HEK293 (cell line): ENCODE measurements around the gene SPART.

Experiments
- AEBP2 ChIP-seq: fragments of 450-650 bp; formaldehyde crosslinking; IDR thresholded peaks from 2 replicates; pipeline ENCODE4 v1.5.1; 2016; ENCODE audit warnings: missing biosample characterization, missing genetic modification characterization, borderline replicate concordance
- FEZF1 ChIP-seq: fragments of 450-650 bp; formaldehyde crosslinking; IDR thresholded peaks from 2 replicates; pipeline ENCODE4 v1.5.1; 2016; ENCODE audit warnings: missing biosample characterization, missing genetic modification characterization
- GLI4 ChIP-seq: fragments of 450-650 bp; formaldehyde crosslinking; IDR thresholded peaks from 2 replicates; pipeline ENCODE4 v1.5.1; 2016; ENCODE audit warnings: missing biosample characterization, missing genetic modification characterization
- GLIS1 ChIP-seq: fragments of 450-650 bp; formaldehyde crosslinking; IDR thresholded peaks from 2 replicates; pipeline ENCODE4 v1.5.1; 2016; ENCODE audit warnings: missing biosample characterization, missing genetic modification characterization
- GLIS2 ChIP-seq: fragments of 450-650 bp; formaldehyde crosslinking; IDR thresholded peaks from 2 replicates; pipeline ENCODE4 v1.5.1; 2016; ENCODE audit warnings: missing biosample characterization, missing genetic modification characterization
- IKZF3 ChIP-seq: fragments of 450-650 bp; IDR thresholded peaks from 2 replicates; pipeline ENCODE4 v1.5.0; 2018; ENCODE audit warnings: missing biosample characterization, mild to moderate bottlenecking, missing genetic modification characterization, moderate library complexity
- SALL2 ChIP-seq: fragments of 450-650 bp; formaldehyde crosslinking; IDR thresholded peaks from 2 replicates; pipeline ENCODE4 v1.5.0; 2017; ENCODE audit warnings: missing biosample characterization, mild to moderate bottlenecking, missing genetic modification characterization, borderline replicate concordance
- ZBTB17 ChIP-seq: fragments of 450-650 bp; formaldehyde crosslinking; IDR thresholded peaks from 2 replicates; pipeline ENCODE4 v1.5.1; 2016; ENCODE audit warnings: missing biosample characterization, missing genetic modification characterization
- ZBTB21 ChIP-seq: fragments of 450-650 bp; formaldehyde crosslinking; IDR thresholded peaks from 2 replicates; pipeline ENCODE4 v1.5.1; 2017; ENCODE audit warnings: missing biosample characterization, missing genetic modification characterization
- ZFP41 ChIP-seq: fragments of 450-650 bp; formaldehyde crosslinking; IDR thresholded peaks from 2 replicates; pipeline ENCODE4 v1.5.1; 2016; ENCODE audit warnings: missing biosample characterization, missing genetic modification characterization, borderline replicate concordance
- ZFP69B ChIP-seq: fragments of 450-650 bp; formaldehyde crosslinking; IDR thresholded peaks from 2 replicates; pipeline ENCODE4 v1.5.1; 2016; ENCODE audit warnings: missing biosample characterization, missing genetic modification characterization
- ZIC2 ChIP-seq: fragments of 450-650 bp; formaldehyde crosslinking; IDR thresholded peaks from 2 replicates; pipeline ENCODE4 v1.5.1; 2016; ENCODE audit warnings: missing biosample characterization, missing genetic modification characterization
- ZNF24 ChIP-seq: fragments of 450-650 bp; formaldehyde crosslinking; IDR thresholded peaks from 2 replicates; pipeline ENCODE4 v1.5.1; 2016; ENCODE audit warnings: missing biosample characterization, missing genetic modification characterization
- ZNF350 ChIP-seq: fragments of 450-650 bp; formaldehyde crosslinking; IDR thresholded peaks from 2 replicates; pipeline ENCODE4 v1.5.0; 2017; ENCODE audit warnings: missing biosample characterization, mild to moderate bottlenecking, missing genetic modification characterization
- ZNF394 ChIP-seq: fragments of 450-650 bp; formaldehyde crosslinking; IDR thresholded peaks from 2 replicates; pipeline ENCODE4 v1.5.1; 2016; ENCODE audit warnings: missing biosample characterization, missing genetic modification characterization, mild to moderate bottlenecking, moderate library complexity, borderline replicate concordance
- ZNF433 ChIP-seq: fragments of 450-650 bp; formaldehyde crosslinking; IDR thresholded peaks from 2 replicates; pipeline ENCODE4 v1.5.1; 2016; ENCODE audit warnings: missing biosample characterization, missing genetic modification characterization, low read depth
- ZNF558 ChIP-seq: fragments of 450-650 bp; formaldehyde crosslinking; IDR thresholded peaks from 2 replicates; pipeline ENCODE4 v1.5.1; 2016; ENCODE audit warnings: missing biosample characterization, missing genetic modification characterization
- ZNF629 ChIP-seq: fragments of 450-650 bp; formaldehyde crosslinking; IDR thresholded peaks from 2 replicates; pipeline ENCODE4 v1.5.1; 2017; ENCODE audit warnings: missing biosample characterization, missing genetic modification characterization
- ZNF76 ChIP-seq: fragments of 450-650 bp; formaldehyde crosslinking; IDR thresholded peaks from 2 replicates; pipeline ENCODE4; 2016; ENCODE audit warnings: low read depth, missing biosample characterization, missing genetic modification characterization, borderline replicate concordance
- ZSCAN5A ChIP-seq: fragments of 450-650 bp; formaldehyde crosslinking; IDR thresholded peaks from 2 replicates; pipeline ENCODE4 v1.5.1; 2016; ENCODE audit warnings: missing biosample characterization, missing genetic modification characterization
- ZXDB ChIP-seq: fragments of 450-650 bp; formaldehyde crosslinking; IDR thresholded peaks from 2 replicates; pipeline ENCODE4 v1.5.1; 2016; ENCODE audit warnings: missing biosample characterization, missing genetic modification characterization
- TF ChIP-seq, protein P1 (sequence below): fragments of 450-650 bp; formaldehyde crosslinking; IDR thresholded peaks from 2 replicates; pipeline ENCODE4 v1.5.1; 2016; ENCODE audit warnings: missing biosample characterization, missing genetic modification characterization
- TF ChIP-seq, protein P2 (sequence below): fragments of 450-650 bp; formaldehyde crosslinking; IDR thresholded peaks from 2 replicates; pipeline ENCODE4 v1.5.1; 2016; ENCODE audit warnings: missing biosample characterization, missing genetic modification characterization
- TF ChIP-seq, protein P3 (sequence below): fragments of 450-650 bp; formaldehyde crosslinking; IDR thresholded peaks from 2 replicates; pipeline ENCODE4; 2016; ENCODE audit warnings: missing biosample characterization, missing genetic modification characterization
- TF ChIP-seq, protein P4 (sequence below): fragments of 450-650 bp; formaldehyde crosslinking; IDR thresholded peaks from 2 replicates; pipeline ENCODE4 v1.5.1; 2016; ENCODE audit warnings: missing biosample characterization, missing genetic modification characterization
- TF ChIP-seq, protein P5 (sequence below): fragments of 450-650 bp; formaldehyde crosslinking; IDR thresholded peaks from 2 replicates; pipeline ENCODE4 v1.5.1; 2016; ENCODE audit warnings: missing biosample characterization, missing genetic modification characterization

Gene SPART

GRCh38 chr13:36345438-36346221 lies 564 bp downstream of the SPART start (continued):
- TF ChIP-seq ZNF629 (tag by site-specific recombination) (peak; percentile 93), ZXDB (peak; percentile 62), GLI4 (tag by site-specific recombination) (0 out of 2 replicates have a peak, but pooled peaks have one; percentile 24), ZNF350 (tag by site-specific recombination) (no peak), FEZF1 (tag by site-specific recombination) (peak; percentile 85), ZIC2 (peak; percentile 28; the same call in 1 of the 2 replicates), ZNF433 (tag by site-specific recombination) (no peak), ZNF558 (tag by site-specific recombination) (no peak), AEBP2 (tag by site-specific recombination) (no peak), GLIS1 (tag by site-specific recombination) (peak; percentile 90), ZNF76 (tag by site-specific recombination) (0 out of 2 replicates have a peak, but pooled peaks have one; percentile 12), ZFP69B (tag by site-specific recombination) (0 out of 2 replicates have a peak, but pooled peaks have one; percentile 52), SALL2 (tag by site-specific recombination) (no peak), IKZF3 (tag by site-specific recombination) (peak; percentile 70; the same call in 1 of the 2 replicates), ZBTB21 (tag by site-specific recombination) (peak; percentile 91), GLIS2 (tag by site-specific recombination) (peak; percentile 40; the same call in 1 of the 2 replicates), ZBTB17 (tag by site-specific recombination) (peak; percentile 89), ZNF24 (tag by site-specific recombination) (peak; percentile 56; the same call in 1 of the 2 replicates), ZNF394 (tag by site-specific recombination) (peak; percentile 66), ZFP41 (tag by site-specific recombination) (no peak), ZSCAN5A (tag by site-specific recombination) (no peak)
- TF ChIP-seq, protein P1, sequence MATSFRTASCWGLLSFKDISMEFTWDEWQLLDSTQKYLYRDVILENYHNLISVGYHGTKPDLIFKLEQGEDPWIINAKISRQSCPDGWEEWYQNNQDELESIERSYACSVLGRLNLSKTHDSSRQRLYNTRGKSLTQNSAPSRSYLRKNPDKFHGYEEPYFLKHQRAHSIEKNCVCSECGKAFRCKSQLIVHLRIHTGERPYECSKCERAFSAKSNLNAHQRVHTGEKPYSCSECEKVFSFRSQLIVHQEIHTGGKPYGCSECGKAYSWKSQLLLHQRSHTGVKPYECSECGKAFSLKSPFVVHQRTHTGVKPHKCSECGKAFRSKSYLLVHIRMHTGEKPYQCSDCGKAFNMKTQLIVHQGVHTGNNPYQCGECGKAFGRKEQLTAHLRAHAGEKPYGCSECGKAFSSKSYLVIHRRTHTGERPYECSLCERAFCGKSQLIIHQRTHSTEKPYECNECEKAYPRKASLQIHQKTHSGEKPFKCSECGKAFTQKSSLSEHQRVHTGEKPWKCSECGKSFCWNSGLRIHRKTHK (tag by site-specific recombination): no peak
- TF ChIP-seq, protein P2, sequence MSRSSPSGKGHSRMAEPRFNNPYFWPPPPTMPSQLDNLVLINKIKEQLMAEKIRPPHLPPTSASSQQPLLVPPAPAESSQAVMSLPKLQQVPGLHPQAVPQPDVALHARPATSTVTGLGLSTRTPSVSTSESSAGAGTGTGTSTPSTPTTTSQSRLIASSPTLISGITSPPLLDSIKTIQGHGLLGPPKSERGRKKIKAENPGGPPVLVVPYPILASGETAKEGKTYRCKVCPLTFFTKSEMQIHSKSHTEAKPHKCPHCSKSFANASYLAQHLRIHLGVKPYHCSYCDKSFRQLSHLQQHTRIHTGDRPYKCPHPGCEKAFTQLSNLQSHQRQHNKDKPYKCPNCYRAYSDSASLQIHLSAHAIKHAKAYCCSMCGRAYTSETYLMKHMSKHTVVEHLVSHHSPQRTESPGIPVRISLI (tag by site-specific recombination): peak; percentile 86
- TF ChIP-seq, protein P3, sequence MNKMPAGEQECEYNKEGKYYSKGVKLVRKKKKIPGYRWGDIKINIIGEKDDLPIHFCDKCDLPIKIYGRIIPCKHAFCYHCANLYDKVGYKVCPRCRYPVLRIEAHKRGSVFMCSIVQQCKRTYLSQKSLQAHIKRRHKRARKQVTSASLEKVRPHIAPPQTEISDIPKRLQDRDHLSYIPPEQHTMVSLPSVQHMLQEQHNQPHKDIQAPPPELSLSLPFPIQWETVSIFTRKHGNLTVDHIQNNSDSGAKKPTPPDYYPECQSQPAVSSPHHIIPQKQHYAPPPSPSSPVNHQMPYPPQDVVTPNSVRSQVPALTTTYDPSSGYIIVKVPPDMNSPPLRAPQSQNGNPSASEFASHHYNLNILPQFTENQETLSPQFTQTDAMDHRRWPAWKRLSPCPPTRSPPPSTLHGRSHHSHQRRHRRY: no peak
- TF ChIP-seq, protein P4, sequence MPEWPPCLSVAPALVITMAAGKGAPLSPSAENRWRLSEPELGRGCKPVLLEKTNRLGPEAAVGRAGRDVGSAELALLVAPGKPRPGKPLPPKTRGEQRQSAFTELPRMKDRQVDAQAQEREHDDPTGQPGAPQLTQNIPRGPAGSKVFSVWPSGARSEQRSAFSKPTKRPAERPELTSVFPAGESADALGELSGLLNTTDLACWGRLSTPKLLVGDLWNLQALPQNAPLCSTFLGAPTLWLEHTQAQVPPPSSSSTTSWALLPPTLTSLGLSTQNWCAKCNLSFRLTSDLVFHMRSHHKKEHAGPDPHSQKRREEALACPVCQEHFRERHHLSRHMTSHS (tag by site-specific recombination): no peak
- TF ChIP-seq, protein P5, sequence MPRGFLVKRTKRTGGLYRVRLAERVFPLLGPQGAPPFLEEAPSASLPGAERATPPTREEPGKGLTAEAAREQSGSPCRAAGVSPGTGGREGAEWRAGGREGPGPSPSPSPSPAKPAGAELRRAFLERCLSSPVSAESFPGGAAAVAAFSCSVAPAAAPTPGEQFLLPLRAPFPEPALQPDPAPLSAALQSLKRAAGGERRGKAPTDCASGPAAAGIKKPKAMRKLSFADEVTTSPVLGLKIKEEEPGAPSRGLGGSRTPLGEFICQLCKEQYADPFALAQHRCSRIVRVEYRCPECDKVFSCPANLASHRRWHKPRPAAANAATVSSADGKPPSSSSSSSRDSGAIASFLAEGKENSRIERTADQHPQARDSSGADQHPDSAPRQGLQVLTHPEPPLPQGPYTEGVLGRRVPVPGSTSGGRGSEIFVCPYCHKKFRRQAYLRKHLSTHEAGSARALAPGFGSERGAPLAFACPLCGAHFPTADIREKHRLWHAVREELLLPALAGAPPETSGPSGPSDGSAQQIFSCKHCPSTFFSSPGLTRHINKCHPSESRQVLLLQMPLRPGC (tag by site-specific recombination): peak; percentile 47; the same call in 1 of the 2 replicates
